GM19238 (cell line): ENCODE results near the gene EPC2.
"Not testable (repeated sequence)": the region's sequence is repeated elsewhere in the genome, so short reads cannot be mapped to it uniquely, and the experiment has no call there.

Experiments used
- DNase-seq: peaks from one replicate; pipeline ENCODE4 v3.0.0; 2011; ENCODE audit warnings: low spot score; ENCODE audit not compliant: insufficient read length

The EPC2 gene

GRCh38 chr2:148670773-148671172, 26.2 kb downstream of the EPC2 start:
- no peak for DNase-seq

DNA sequence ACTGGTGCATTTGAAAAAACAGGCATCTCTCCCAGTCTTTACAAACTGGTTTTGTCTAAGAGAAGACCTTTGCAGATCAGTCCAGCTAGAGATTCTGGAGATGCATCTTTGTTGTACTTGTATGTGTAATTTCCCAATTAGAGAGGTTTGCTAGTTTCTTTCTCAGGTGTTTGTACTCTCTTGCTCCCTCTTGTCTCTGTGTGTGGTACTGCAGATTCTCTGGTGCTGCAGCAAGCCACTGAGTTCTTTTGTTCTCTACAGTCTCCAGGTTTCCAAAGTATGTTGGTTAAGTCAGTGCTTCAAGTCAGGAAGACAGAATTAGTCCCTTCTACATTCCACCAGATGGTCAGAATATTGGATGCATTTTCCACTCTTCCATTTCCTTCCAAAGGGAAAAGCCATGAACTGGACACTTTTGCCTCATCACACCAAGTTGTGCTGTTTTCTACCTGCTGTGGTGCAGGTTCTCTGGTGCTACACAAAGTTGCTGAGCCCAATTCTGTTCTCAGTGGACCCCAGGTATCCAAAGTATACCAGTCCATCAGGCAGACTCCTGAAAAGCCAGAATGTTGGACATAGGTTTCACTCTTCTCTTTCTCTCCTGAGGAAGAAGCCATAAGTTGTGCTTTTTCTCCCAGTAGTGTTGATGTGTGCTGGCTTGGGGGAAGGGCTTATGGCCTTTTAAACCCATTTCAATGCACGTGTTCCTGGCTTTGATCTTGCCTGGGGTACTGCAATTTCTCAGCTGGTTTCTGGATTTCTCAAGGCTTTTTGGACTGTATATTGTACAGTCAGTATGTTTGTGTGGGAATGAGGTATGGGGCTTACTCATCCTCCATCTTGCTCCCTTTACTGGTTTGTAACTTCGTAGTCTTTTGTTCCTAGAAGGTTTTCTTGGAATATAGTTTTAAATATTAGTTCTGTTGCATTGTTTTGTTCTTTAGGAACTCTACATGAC, 29.8 kb downstream of the EPC2 start:
- DNase-seq = no peak

DNA sequence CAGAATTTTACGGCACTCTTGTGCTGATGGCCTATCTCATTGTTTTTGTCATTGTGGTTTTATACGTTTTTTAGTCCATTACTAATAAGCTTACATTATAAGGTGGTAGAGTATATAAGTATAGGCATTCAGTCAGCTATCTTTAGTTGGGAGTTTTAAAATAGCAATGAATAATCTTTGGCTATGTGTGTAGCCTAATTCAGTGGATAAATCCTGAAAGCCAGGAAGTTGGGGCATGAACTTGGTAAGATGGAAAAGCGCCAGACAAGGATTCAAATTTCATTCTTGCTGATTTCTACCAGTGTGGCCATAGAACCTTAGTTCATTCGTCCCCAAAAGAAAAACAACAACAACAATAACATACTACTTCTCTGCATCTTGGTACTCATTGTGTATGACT, 31.2 kb downstream of the EPC2 start:
- no peak for DNase-seq

DNA sequence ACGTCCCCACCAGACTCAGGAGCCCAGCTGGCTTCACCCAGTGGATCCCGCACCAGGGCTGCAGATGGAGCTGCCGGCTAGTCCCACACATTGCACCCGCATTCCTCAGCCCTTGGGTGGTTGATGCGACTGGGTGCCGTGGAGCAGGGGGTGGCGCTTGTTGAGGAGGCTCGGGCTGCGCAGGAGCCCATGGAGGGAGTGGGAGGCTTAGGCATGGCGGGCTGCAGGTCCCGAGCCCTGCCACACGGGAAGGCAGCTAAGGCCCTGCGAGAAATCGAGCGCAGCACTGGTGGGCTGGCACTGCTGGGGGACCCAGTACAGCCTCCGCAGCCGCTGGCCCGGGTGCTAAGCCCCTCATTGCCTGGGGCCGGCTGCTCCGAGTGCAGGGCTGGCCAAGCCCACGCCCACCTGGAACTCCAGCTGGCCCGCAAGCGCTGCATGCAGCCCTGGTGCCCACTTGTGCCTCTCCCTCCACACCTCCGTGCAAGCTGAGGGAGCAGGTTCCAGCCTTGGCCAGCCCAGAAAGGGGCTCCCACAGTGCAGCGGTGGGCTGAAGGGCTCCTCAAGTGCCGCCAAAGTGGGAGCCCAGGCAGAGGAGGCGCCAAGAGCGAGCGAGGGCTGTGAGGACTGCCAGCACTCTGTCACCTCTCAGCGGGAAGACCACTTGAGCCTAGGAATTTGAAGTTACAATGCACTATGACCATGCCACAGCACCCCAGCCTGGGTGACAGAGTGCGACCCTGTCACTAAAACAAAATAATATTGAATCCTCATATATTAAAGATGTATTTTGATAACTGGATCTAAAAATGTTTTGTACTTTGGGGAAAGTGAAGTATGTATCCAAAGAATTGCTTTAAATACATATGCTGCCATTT, 34.0 kb downstream of the EPC2 start:
- not testable (repeated sequence) for DNase-seq

DNA sequence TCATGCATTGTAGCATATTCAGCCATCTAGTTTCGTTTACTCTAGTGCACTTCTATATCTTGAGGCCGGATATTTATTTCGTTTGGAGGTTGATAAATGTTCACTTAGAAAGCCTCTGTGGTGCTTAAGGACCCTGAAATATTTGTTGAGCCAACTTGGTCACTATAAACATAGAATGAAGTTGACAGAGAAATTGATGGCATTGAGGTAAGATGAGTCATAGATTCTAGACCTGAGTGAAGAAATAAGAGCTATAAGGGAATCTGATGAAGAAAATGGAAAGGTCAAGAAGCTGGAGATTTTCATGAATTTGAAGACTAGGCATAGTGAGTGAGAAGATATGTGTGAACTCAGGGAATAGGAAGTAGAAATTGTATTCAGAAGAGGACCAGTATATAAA, 35.9 kb downstream of the EPC2 start:
- no peak for DNase-seq

GRCh38 chr2:148681443-148681842, 36.9 kb downstream of the EPC2 start:
- no peak for DNase-seq

- DNase-seq = not testable (repeated sequence)
Measured at GRCh38 chr2:148681862-148682261, 37.3 kb downstream of the EPC2 start.

DNA sequence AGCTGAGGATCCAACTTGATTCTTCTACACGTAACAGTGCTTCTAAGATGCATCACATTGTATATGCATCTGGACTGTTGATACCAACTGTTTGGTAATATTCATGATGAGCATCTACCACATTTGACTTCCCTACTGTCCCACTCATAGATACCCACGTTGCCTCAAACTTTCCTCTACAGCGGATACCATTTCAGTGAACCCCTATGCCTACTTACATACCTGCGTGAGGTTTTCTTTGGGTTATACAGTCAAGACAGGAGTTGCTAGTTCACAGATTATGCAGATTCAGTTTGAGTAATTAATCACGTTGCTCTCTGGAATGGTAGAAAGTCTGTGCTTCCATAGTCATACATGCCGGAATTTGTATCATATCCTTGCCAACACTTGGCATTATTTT, 40.0 kb downstream of the EPC2 start:
- DNase-seq = no peak

DNA sequence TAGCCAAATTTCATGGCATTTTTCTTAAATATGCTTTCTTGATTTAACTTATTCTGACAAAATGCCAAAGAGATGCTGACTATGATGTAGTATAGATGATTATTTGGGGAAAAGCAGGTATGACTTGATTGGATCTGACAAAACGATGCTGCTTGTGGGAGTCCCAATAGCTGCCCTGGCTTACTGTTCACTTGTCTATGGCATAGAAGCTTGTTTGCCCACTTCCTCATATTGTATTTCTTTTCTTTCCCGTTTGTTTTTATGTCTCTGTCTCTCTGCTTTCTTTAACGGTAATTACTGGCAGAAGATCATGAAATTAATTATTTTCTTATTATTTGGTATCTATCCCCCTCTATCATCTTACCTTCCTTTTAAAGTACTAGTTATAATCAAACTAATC, 43.0 kb downstream of the EPC2 start:
- no peak for DNase-seq

GRCh38 chr2:148688011-148688410, 43.5 kb downstream of the EPC2 start:
- not testable (repeated sequence) for DNase-seq

GRCh38 chr2:148696985-148697384, 52.4 kb downstream of the EPC2 start:
- DNase-seq = no peak

GRCh38 chr2:148699830-148700229, 55.3 kb downstream of the EPC2 start:
- DNase-seq = no peak

GRCh38 chr2:148701039-148701438, 56.5 kb downstream of the EPC2 start:
- no peak for DNase-seq

DNA sequence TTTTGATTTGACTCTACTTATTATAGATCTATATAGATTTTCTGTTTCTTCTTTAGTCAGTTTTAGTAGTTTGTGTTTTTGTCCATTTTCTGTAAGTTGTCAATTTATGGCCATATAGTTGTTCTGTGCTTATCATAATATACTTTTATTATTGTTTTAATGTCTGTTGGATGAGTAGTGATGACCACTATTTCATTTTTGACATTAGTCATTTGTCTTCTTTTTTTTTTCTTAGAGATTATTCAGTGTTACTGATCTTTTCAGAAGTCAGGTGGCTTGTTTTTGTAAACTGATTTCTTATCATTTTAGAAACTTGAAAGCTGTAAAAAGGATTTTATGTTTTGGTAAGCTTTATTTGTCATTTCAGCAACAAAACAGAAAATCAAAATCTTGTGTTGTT, 57.3 kb downstream of the EPC2 start:
- DNase-seq = no peak

- no peak for DNase-seq
Measured at GRCh38 chr2:148702475-148702874, 57.9 kb downstream of the EPC2 start.

DNA sequence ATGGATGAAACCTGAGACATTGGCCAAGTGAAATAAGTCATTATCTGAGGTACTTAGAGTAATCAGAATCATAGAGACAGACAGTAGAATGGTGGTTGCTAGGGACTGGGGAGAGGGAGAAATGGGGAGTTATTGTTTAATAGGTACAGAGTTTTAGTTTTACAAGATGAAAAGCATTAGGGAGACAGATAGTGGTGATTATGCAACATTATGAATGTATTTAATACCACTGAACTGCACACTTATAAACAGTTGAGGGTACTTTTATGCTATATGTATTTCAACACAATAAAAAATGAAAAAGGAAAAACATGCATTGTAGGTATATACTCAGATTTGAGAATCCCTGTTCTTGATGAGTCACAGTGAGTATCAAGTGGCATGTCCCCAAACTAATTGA, 59.7 kb downstream of the EPC2 start:
- DNase-seq = no peak

- no peak for DNase-seq
Measured at GRCh38 chr2:148716378-148716920, 71.9 kb downstream of the EPC2 start.

GRCh38 chr2:148718039-148718438, 73.5 kb downstream of the EPC2 start:
- DNase-seq = no peak

DNA sequence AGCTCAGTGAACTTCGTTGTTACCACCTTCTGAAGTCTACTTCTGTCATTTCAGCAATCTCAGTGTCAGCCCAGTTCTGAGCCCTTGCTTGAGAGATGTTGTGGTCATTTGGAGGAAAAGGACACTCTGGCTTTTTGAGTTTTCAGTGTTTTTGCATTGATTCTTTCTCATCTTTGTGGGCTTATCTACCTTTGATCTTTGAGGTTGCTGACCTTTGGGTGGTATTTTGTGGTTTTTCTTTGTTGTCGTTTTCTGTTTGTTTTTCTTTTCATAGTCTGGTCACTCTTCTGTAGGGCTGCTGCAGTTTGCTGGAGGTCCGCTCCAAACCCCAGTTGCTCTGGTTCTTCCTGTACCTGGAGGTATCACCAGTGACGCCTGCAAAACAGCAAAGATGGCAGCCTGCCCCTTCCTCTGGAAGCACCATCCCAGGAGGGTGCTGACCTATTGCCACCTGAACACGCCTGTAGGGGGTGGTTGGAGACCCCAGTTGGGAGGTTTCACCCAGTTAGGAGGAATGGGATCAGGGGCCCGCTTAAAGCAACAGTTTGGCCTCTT, 74.7 kb downstream of the EPC2 start:
- no peak for DNase-seq

DNA sequence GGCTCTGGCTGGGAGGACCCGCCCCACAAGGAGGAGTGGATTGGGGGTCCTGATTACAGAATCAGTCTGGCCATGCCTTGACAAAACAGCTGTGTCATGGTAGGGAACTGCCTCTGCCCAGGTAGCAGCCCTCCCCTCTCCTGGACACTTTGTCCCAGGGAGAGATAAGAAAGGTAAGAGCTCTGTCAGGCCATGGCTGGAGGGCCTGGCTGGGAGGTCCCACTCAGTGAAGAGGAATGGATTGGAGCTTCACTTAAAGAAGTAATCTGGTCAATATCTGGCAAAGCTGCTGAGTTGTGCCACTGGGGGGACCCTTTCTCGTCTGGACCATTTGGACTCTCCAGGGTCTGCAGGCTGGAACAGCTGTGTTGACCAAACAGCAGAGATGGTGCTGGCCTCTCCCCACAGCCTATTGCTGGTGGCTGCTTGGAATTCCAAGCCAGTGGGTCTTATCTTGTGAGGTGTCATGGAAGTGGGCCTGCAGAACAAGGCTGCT, 75.4 kb downstream of the EPC2 start:
- no peak for DNase-seq

DNA sequence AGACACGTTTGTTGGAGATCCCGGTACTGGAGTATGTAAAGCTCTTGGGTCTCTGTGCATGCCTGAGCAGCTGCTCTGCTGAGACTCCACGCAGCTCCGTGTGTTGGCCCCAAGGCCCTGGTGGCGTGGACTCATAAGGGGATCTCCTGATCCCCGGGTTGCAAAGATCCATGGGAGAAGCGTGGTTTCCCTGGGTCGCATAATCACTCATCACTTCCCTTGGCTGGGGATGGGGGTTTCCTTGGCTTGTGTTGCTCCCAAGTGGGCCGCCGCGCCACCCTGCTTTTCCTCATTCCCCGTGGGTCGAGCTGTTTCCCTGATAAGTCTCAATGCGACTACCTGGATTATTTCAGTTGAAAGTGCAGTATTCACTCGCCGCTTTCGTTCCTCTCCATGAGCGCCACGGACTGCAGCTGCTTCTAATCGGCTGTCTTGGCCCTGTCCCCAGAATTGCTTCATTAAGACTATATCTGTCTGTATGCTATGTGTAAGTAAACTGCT, 76.0 kb downstream of the EPC2 start:
- no peak for DNase-seq
